K562 (cell line): ENCODE data around the gene ZNF35. TPM values are rescaled to one million over a fixed set of nuclear protein-coding genes. Genes with fewer than 3 reads are reported as not detected.

Experiments
- ASH1L ChIP-seq: fragments of 450-650 bp; IDR thresholded peaks from 2 replicates; pipeline ENCODE4 v1.6.1; 2018; ENCODE audit warnings: borderline replicate concordance, mild to moderate bottlenecking, low read depth; ENCODE audit not compliant: partially characterized antibody
- CHAMP1 ChIP-seq: fragments of 450-650 bp; IDR thresholded peaks from 2 replicates; pipeline ENCODE4 v1.6.1; 2016; ENCODE audit warnings: mild to moderate bottlenecking
- COPS2 ChIP-seq: fragments of 450-650 bp; conservative IDR thresholded peaks from 2 replicates; pipeline ENCODE4 v1.6.1; 2016; ENCODE audit warnings: mild to moderate bottlenecking, moderate library complexity
- CXXC5 ChIP-seq: fragments of 250-450 bp; sonication (Bioruptor Pico); IDR thresholded peaks from 2 replicates; pipeline ENCODE4 v1.8.0; 2022; ENCODE audit warnings: inconsistent platforms, mild to moderate bottlenecking, moderate library complexity
- EP300 ChIP-seq: IDR thresholded peaks from 2 replicates; pipeline ENCODE4 v1.6.1; 2012; ENCODE audit warnings: low read length, improper control_type of control experiment
- ERF ChIP-seq: fragments of 450-650 bp; formaldehyde crosslinking; IDR thresholded peaks from 2 replicates; pipeline ENCODE4 v1.4.0; 2020; ENCODE audit warnings: mild to moderate bottlenecking, mixed read lengths
- LCOR ChIP-seq: sonication (generic); formaldehyde crosslinking; IDR thresholded peaks from 2 replicates; pipeline ENCODE4 v1.8.0; 2022; ENCODE audit warnings: mild to moderate bottlenecking, missing genetic modification reagents
- MCM7 ChIP-seq, 2 experiments: fragments of 450-650 bp; IDR thresholded peaks; 2 replicates each; pipeline ENCODE4 v1.6.1; 2016 to 2018
- PBX2 ChIP-seq, 2 experiments: IDR thresholded peaks in 1 of 2; conservative IDR thresholded peaks in 1 of 2; 2 replicates each; pipeline ENCODE4 v1.6.1; 2016; ENCODE audit warnings: low read depth in 2 of 2, mild to moderate bottlenecking in 1 of 2, missing compliant biosample characterization in 1 of 2, missing genetic modification characterization in 1 of 2, moderate library complexity in 1 of 2
- PKNOX1 ChIP-seq: fragments of 450-650 bp; IDR thresholded peaks from 2 replicates; pipeline ENCODE4 v1.6.1; 2016
- RERE ChIP-seq: sonication (generic); formaldehyde crosslinking; IDR thresholded peaks from 2 replicates; pipeline ENCODE4 v1.8.0; 2023; ENCODE audit warnings: missing genetic modification reagents, mild to moderate bottlenecking, borderline replicate concordance
- SAFB2 ChIP-seq: fragments of 200-400 bp; formaldehyde crosslinking; IDR thresholded peaks from 2 replicates; pipeline ENCODE4 v1.6.1; 2018; ENCODE audit warnings: borderline replicate concordance, low read length, low read depth, moderate library complexity; ENCODE audit not compliant: severe bottlenecking
- TRIM25 ChIP-seq: fragments of 450-650 bp; IDR thresholded peaks from 2 replicates; pipeline ENCODE4 v1.7.0; 2016; ENCODE audit warnings: borderline replicate concordance
- polyA plus RNA-seq, 8 experiments: library from polyadenylated mRNA; depleted of rRNA in 4 of 8; stranded (reverse) in 5 of 8; unstranded in 3 of 8; fragments of >200 nt; fragmentation: Nextera tagmentation in 2 of 8; fragmentation: Illumina TruSeq in 1 of 8; extraction: Ambion mirVana in 2 of 8; extraction: Trizol in 1 of 8; gene quantifications; 2 replicates each; pipeline versions ENCODE4 v1.2.1 to v1.2.3, GENCODE V29; 2011 to 2014; ENCODE audit warnings: inconsistent platforms in 1 of 8, missing spikeins in 1 of 8
- total RNA-seq, 7 experiments: library from RNA; depleted of rRNA in 6 of 7; stranded (reverse); fragments of >200 nt in 6 of 7; fragmentation: Illumina TruSeq in 2 of 7; extraction: Trizol in 2 of 7; gene quantifications; 2 replicates each; pipeline versions ENCODE4 v1.2.1 to v1.2.3, GENCODE V29; 2011 to 2021; ENCODE audit warnings: low replicate concordance in 1 of 7

Gene ZNF35
- total and polyA plus RNA-seq, 9 of the 15 experiments (the other 6 are each of a cell fraction or from before 2014, with no cell fraction given): 8.0 to 18.2 (median 14.8) TPM

- TF ChIP-seq COPS2: no peak
- TF ChIP-seq RERE (CRISPR knock-in tag): no peak
- no peak for TF ChIP-seq SAFB2
- TF ChIP-seq PKNOX1: peak; percentile 69
- no peak for TF ChIP-seq ASH1L
- TF ChIP-seq TRIM25: no peak
- no peak for TF ChIP-seq CHAMP1
- no peak for TF ChIP-seq LCOR (CRISPR knock-in tag)
- no peak for TF ChIP-seq MCM7 (IDR thresholded peaks at IDR 0.05)
- no peak for TF ChIP-seq ERF (CRISPR knock-in tag)
- peak; percentile 52 for TF ChIP-seq CXXC5 (CRISPR knock-in tag)
- TF ChIP-seq PBX2 (CRISPR knock-in tag; IDR thresholded peaks at IDR 0.05; ENCODE audit: low read depth): no peak
- no peak for TF ChIP-seq PBX2 (tag; conservative IDR thresholded peaks at IDR 0.05; ENCODE audit: low read depth)
- TF ChIP-seq EP300: no peak
These were observed 36.7 kb downstream of the ZNF35 start (continued) for GRCh38 chr3:44685128-44685800.
